GM12878 (cell line): Measurements from ENCODE around the gene NLGN1. TPM values are rescaled to one million over a fixed set of nuclear protein-coding genes. Genes with fewer than 3 reads are reported as not detected.

Experiments
- ATAC-seq: fragments of 200-7000 bp; cut with Tn5 transposase; 3 replicates; pipeline ENCODE4 v1.9.1; 2020; ENCODE audit warnings: mild to moderate bottlenecking, moderate library complexity
- BruUV-seq: library from RNA; stranded (reverse); fragments of 400-500 nt; replicated peaks from 2 replicates; lab custom pipeline; 2021; lab: Mats Ljungman, UMichigan
- CTCF ChIA-PET: fragments of 300-600 bp; sonication (Branson Sonifier 250); formaldehyde crosslinking; extraction: SDS; loops from one replicate; lab custom pipeline; 2021; ENCODE audit warnings: inconsistent platforms; lab: Yijun Ruan, JAX
- POLR2A ChIA-PET: fragments of 350-600 bp; formaldehyde crosslinking; extraction: SDS; loops from one replicate; lab custom pipeline; 2021; ENCODE audit warnings: inconsistent platforms; lab: Charles Lee
- RAD21 ChIA-PET: fragments of 300-600 bp; sonication (Branson Sonifier 250); formaldehyde crosslinking; loops from one replicate; lab custom pipeline; 2023; ENCODE audit warnings: antibody characterized with exemption; ENCODE audit not compliant: unreplicated experiment; lab: Charles Lee
- SMC1A ChIA-PET: fragments of 300-600 bp; sonication (Branson Sonifier 250); formaldehyde crosslinking; loops from one replicate; lab custom pipeline; 2023; ENCODE audit not compliant: unreplicated experiment, uncharacterized antibody; lab: Charles Lee
- DNase-seq: peaks from one replicate; pipeline ENCODE4 v3.0.0-alpha.2; 2011; ENCODE audit warnings: low read depth, low spot score
- FAIRE-seq: peaks from 3 replicates; lab custom pipeline; 2011; peaks lifted over from hg19 to GRCh38; lab: Jason Lieb, UNC
- H2AFZ ChIP-seq: 2 replicates; pipeline ENCODE4 v1.6.0; 2011; ENCODE audit warnings: low read depth, low read length, control low read depth; ENCODE audit not compliant: control insufficient read depth
- H3K27ac ChIP-seq: 2 replicates; pipeline ENCODE4 v1.5.1; 2011; ENCODE audit warnings: control low read depth; ENCODE audit not compliant: control insufficient read depth, insufficient read depth
- H3K27me3 ChIP-seq, 2 experiments: replicated peaks in 1 of 2; 2 replicates each; pipeline versions ENCODE4 v1.6.0 to v1.6.1; 2011; ENCODE audit warnings: low read length in 1 of 2; ENCODE audit not compliant: control insufficient read depth in 2 of 2, insufficient read depth in 2 of 2
- H3K36me3 ChIP-seq, 2 experiments: 2 replicates each; pipeline ENCODE4 v1.5.1; 2011; ENCODE audit warnings: low read length in 1 of 2; ENCODE audit not compliant: control insufficient read depth in 2 of 2, insufficient read depth in 2 of 2
- H3K4me1 ChIP-seq: 2 replicates; pipeline ENCODE4 v1.6.1; 2011; ENCODE audit warnings: mild to moderate bottlenecking, low read length, moderate library complexity, mixed read lengths; ENCODE audit not compliant: control insufficient read depth, insufficient read depth
- H3K4me2 ChIP-seq: 2 replicates; pipeline ENCODE4 v1.6.0; 2011; ENCODE audit warnings: control low read depth; ENCODE audit not compliant: control insufficient read depth, insufficient read depth
- H3K4me3 ChIP-seq: fragments of 200-600 bp; sonication (generic); 2 replicates; pipeline ENCODE4 v1.5.1; 2016
- H3K79me2 ChIP-seq: 2 replicates; pipeline ENCODE4 v1.6.0; 2011; ENCODE audit warnings: low read length; ENCODE audit not compliant: control insufficient read depth, insufficient read depth
- H3K9ac ChIP-seq: 2 replicates; pipeline ENCODE4 v1.8.0; 2011; ENCODE audit warnings: low read length, control low read depth, mixed read lengths; ENCODE audit not compliant: control insufficient read depth, insufficient read depth
- H3K9me3 ChIP-seq: replicated peaks from 3 replicates; pipeline ENCODE4 v1.5.1; 2011; ENCODE audit warnings: mild to moderate bottlenecking, low read length; ENCODE audit not compliant: control insufficient read depth, insufficient read depth
- H4K20me1 ChIP-seq: 2 replicates; pipeline ENCODE4 v1.6.0; 2011; ENCODE audit not compliant: control insufficient read depth, insufficient read depth
- CREB1 ChIP-seq: IDR thresholded peaks from 2 replicates; pipeline ENCODE4 v1.6.1; 2012; ENCODE audit warnings: low read depth, mild to moderate bottlenecking, inconsistent platforms
- IKZF2 ChIP-seq, 2 experiments: fragments of 450-650 bp; IDR thresholded peaks; 2 replicates each; pipeline ENCODE4 v1.6.1; 2017; ENCODE audit warnings: mild to moderate bottlenecking in 2 of 2, moderate library complexity in 2 of 2
- MYC ChIP-seq: IDR thresholded peaks from 2 replicates; pipeline ENCODE4 v1.6.1; 2011; ENCODE audit warnings: mild to moderate bottlenecking, low read length, moderate library complexity, inconsistent platforms; ENCODE audit not compliant: insufficient read depth, insufficient replicate concordance, insufficient read length, severe bottlenecking
- NR2C1 ChIP-seq: fragments of 450-650 bp; IDR thresholded peaks from 2 replicates; pipeline ENCODE4 v1.6.1; 2017; ENCODE audit warnings: antibody characterized with exemption, mild to moderate bottlenecking, moderate library complexity
- POLR2A ChIP-seq: IDR thresholded peaks from 2 replicates; pipeline ENCODE4 v1.6.1; 2011; ENCODE audit warnings: low read depth, mild to moderate bottlenecking, low read length
- ZZZ3 ChIP-seq: IDR thresholded peaks from 2 replicates; pipeline ENCODE4 v1.6.1; 2011; ENCODE audit warnings: low read depth; ENCODE audit not compliant: control insufficient read depth, insufficient read length
- WGBS: methylation state at CpG from one replicate; pipeline ENCODE4 v1.1.6; 2016; ENCODE audit warnings: low lambda C conversion rate; ENCODE audit not compliant: insufficient replicate concordance, insufficient coverage; ENCODE audit errors: missing lambda C conversion rate; 5-methylcytosine and 5-hydroxymethylcytosine counted together
- in situ Hi-C: fragments of 300-500 bp; cut with MboI; formaldehyde crosslinking; loops from 9 replicates; pipeline ENCODE4 v1.14.3; 2018; ENCODE audit warnings: mixed read lengths
- intact Hi-C: fragments of 100-400 bp; cut with micrococcal nuclease; formaldehyde crosslinking; loops from one replicate; pipeline ENCODE4 v1.14.2; 2022; ENCODE audit not compliant: unreplicated experiment
- polyA plus RNA-seq, 11 experiments: library from polyadenylated mRNA; depleted of rRNA in 4 of 11; unstranded in 6 of 11; stranded (reverse) in 5 of 11; fragments of >200 nt; fragmentation: Nextera tagmentation in 4 of 11; fragmentation: Illumina TruSeq in 1 of 11; extraction: Ambion mirVana in 4 of 11; extraction: Trizol in 1 of 11; gene quantifications; 1 replicate in 1 of 11; 2 replicates in 10 of 11; pipeline versions ENCODE4 v1.2.1 to v1.2.3, GENCODE V29; 2011 to 2016; ENCODE audit warnings: inconsistent platforms in 2 of 11, missing spikeins in 2 of 11, low read depth in 1 of 11
- total RNA-seq, 4 experiments: library from RNA; depleted of rRNA in 3 of 4; stranded (reverse); fragments of >200 nt in 3 of 4; fragmentation: Illumina TruSeq in 1 of 4; extraction: Trizol in 1 of 4; gene quantifications; 2 replicates each; pipeline versions ENCODE4 v1.2.1 to v1.2.3, GENCODE V29; 2013 to 2021
- TF ChIP-seq, protein P1 (sequence below): fragments of 450-650 bp; IDR thresholded peaks from 2 replicates; pipeline ENCODE4 v1.6.1; 2016; ENCODE audit warnings: mild to moderate bottlenecking, moderate library complexity, borderline replicate concordance
- TF ChIP-seq, protein P2 (sequence below): IDR thresholded peaks from 2 replicates; pipeline ENCODE4 v1.6.1; 2012; ENCODE audit warnings: low read depth, low read length, improper control_type of control experiment
- TF ChIP-seq, protein P3 (sequence below): fragments of 450-650 bp; IDR thresholded peaks from 2 replicates; pipeline ENCODE4 v1.6.1; 2017; ENCODE audit warnings: mild to moderate bottlenecking, moderate library complexity

NLGN1 gene
- total and polyA plus RNA-seq, 10 of the 15 experiments (the other 5 are each of a cell fraction or from before 2014, with no cell fraction given): not detected

DNA sequence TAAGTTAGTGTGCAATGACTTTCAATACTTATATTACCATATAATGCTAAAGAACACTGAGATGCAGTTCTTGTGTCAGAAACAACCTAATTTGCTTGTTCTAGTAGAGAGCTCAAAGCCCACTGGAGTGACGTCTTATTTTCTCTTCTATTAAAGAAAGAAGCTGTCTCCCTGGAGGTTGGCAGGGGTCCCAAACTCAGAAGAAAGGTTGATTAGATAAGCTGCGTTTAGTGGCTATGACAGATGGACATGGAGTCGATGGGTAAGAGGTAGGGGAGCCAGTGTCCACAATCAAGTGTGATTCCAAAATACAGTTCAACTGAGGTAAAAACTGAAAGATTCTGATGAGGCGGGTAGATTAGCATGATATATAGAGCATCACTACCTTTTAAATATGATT is 363.6 kb downstream of the NLGN1 start:
- H3K79me2 ChIP-seq: no peaks in the 10 kb centered on the region
- FAIRE-seq: no peak
- H3K4me3 ChIP-seq: no peak overlapping the region
- TF ChIP-seq CREB1 (no peak), POLR2A (no peak), IKZF2 (IDR thresholded peaks at IDR 0.05) (no peak), MYC (no peak), NR2C1 (no peak), ZZZ3 (no peak)
- TF ChIP-seq, protein P1, sequence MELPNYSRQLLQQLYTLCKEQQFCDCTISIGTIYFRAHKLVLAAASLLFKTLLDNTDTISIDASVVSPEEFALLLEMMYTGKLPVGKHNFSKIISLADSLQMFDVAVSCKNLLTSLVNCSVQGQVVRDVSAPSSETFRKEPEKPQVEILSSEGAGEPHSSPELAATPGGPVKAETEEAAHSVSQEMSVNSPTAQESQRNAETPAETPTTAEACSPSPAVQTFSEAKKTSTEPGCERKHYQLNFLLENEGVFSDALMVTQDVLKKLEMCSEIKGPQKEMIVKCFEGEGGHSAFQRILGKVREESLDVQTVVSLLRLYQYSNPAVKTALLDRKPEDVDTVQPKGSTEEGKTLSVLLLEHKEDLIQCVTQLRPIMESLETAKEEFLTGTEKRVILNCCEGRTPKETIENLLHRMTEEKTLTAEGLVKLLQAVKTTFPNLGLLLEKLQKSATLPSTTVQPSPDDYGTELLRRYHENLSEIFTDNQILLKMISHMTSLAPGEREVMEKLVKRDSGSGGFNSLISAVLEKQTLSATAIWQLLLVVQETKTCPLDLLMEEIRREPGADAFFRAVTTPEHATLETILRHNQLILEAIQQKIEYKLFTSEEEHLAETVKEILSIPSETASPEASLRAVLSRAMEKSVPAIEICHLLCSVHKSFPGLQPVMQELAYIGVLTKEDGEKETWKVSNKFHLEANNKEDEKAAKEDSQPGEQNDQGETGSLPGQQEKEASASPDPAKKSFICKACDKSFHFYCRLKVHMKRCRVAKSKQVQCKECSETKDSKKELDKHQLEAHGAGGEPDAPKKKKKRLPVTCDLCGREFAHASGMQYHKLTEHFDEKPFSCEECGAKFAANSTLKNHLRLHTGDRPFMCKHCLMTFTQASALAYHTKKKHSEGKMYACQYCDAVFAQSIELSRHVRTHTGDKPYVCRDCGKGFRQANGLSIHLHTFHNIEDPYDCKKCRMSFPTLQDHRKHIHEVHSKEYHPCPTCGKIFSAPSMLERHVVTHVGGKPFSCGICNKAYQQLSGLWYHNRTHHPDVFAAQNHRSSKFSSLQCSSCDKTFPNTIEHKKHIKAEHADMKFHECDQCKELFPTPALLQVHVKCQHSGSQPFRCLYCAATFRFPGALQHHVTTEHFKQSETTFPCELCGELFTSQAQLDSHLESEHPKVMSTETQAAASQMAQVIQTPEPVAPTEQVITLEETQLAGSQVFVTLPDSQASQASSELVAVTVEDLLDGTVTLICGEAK: no peak
- TF ChIP-seq, protein P2, sequence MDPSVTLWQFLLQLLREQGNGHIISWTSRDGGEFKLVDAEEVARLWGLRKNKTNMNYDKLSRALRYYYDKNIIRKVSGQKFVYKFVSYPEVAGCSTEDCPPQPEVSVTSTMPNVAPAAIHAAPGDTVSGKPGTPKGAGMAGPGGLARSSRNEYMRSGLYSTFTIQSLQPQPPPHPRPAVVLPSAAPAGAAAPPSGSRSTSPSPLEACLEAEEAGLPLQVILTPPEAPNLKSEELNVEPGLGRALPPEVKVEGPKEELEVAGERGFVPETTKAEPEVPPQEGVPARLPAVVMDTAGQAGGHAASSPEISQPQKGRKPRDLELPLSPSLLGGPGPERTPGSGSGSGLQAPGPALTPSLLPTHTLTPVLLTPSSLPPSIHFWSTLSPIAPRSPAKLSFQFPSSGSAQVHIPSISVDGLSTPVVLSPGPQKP: no peak
- TF ChIP-seq, protein P3, sequence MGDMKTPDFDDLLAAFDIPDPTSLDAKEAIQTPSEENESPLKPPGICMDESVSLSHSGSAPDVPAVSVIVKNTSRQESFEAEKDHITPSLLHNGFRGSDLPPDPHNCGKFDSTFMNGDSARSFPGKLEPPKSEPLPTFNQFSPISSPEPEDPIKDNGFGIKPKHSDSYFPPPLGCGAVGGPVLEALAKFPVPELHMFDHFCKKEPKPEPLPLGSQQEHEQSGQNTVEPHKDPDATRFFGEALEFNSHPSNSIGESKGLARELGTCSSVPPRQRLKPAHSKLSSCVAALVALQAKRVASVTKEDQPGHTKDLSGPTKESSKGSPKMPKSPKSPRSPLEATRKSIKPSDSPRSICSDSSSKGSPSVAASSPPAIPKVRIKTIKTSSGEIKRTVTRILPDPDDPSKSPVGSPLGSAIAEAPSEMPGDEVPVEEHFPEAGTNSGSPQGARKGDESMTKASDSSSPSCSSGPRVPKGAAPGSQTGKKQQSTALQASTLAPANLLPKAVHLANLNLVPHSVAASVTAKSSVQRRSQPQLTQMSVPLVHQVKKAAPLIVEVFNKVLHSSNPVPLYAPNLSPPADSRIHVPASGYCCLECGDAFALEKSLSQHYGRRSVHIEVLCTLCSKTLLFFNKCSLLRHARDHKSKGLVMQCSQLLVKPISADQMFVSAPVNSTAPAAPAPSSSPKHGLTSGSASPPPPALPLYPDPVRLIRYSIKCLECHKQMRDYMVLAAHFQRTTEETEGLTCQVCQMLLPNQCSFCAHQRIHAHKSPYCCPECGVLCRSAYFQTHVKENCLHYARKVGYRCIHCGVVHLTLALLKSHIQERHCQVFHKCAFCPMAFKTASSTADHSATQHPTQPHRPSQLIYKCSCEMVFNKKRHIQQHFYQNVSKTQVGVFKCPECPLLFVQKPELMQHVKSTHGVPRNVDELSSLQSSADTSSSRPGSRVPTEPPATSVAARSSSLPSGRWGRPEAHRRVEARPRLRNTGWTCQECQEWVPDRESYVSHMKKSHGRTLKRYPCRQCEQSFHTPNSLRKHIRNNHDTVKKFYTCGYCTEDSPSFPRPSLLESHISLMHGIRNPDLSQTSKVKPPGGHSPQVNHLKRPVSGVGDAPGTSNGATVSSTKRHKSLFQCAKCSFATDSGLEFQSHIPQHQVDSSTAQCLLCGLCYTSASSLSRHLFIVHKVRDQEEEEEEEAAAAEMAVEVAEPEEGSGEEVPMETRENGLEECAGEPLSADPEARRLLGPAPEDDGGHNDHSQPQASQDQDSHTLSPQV: no peak
- TF ChIP-seq, all 136 proteins: peak for 0
- intact Hi-C loops (no loop called here), in situ Hi-C loops (no loop called here)
- no peak for ATAC-seq
- Histone ChIP-seq H3K9ac (no peak overlapping the region), H4K20me1 (no peaks in the 10 kb centered on the region), H3K9me3 (no peaks in the 10 kb centered on the region), H3K27ac (no peak overlapping the region), H3K4me2 (no peak overlapping the region), H3K27me3 (no peaks in the 10 kb centered on the region; a peak in 1 of 4 replicates), H3K36me3 (no peaks in the 10 kb centered on the region), H2AFZ (no peak overlapping the region), H3K4me1 (no peaks in the 10 kb centered on the region)
- BruUV-seq: no TSS peak
- ChIA-PET CTCF (no interaction called here), SMC1A (interaction anchor here (0.7 to 1.1 kb wide), 2 partner anchors 9 to 242 kb away, joined by 3 read pairs; no protein-coding TSS in a partner anchor), RAD21 (no interaction called here), POLR2A (no interaction called here)
- 15% methylated on average over 4 of the region's 4 CpGs for WGBS
- no peak for DNase-seq
